Heart left ventricle (tissue), 16 donors: ENCODE measurements around the gene RECK. TPM values are rescaled to one million over a fixed set of nuclear protein-coding genes. Genes with fewer than 3 reads are reported as not detected.

ENCODE experiments used
- ATAC-seq, 4 donors: fragments of 200-7000 bp; cut with Tn5 transposase; one replicate each; pipeline ENCODE4 v1.9.1; 2020 to 2022; ENCODE audit warnings: moderate library complexity in 4 of 4, mild to moderate bottlenecking in 3 of 4, moderate number of reproducible peaks in 1 of 4
- DNase-seq, 5 donors: peaks; one replicate each; pipeline ENCODE4 v3.0.0-alpha.2; 2020
- H3K27ac ChIP-seq, 12 donors: fragments of 200-600 bp; sonication (generic) in 4 of 12; one replicate each; pipeline versions ENCODE4 v1.5.0 to v1.8.0; 2016 to 2022; ENCODE audit warnings: mild to moderate bottlenecking in 2 of 12
- H3K27me3 ChIP-seq, 9 donors: fragments of 200-600 bp; sonication (generic) in 2 of 9; one replicate each; pipeline versions ENCODE4 v1.5.1 to v1.8.0; 2016 to 2022; ENCODE audit warnings: mild to moderate bottlenecking in 3 of 9
- H3K36me3 ChIP-seq, 9 donors: fragments of 200-600 bp; sonication (generic) in 2 of 9; one replicate each; pipeline versions ENCODE4 v1.5.0 to v1.8.0; 2018 to 2022; ENCODE audit warnings: mild to moderate bottlenecking in 2 of 9
- H3K4me1 ChIP-seq, 12 donors: fragments of 200-600 bp; sonication (generic) in 4 of 12; one replicate each; pipeline versions ENCODE4 v1.5.0 to v1.8.0; 2016 to 2022; ENCODE audit warnings: mild to moderate bottlenecking in 3 of 12
- H3K4me3 ChIP-seq, 12 donors: fragments of 200-600 bp; sonication (generic) in 4 of 12; one replicate each; pipeline versions ENCODE4 v1.5.0 to v1.8.0; 2017 to 2022; ENCODE audit warnings: mild to moderate bottlenecking in 9 of 12, moderate library complexity in 4 of 12
- H3K9me3 ChIP-seq, 12 donors: fragments of 200-600 bp; sonication (generic) in 4 of 12; one replicate each; pipeline versions ENCODE4 v1.5.0 to v1.8.0; 2016 to 2022; ENCODE audit warnings: mild to moderate bottlenecking in 1 of 12
- CTCF ChIP-seq, 12 donors: fragments of 200-600 bp; sonication (generic) in 4 of 12; IDR thresholded peaks; one replicate each; pipeline versions ENCODE4 v1.5.0 to v1.8.0; 2018 to 2022; ENCODE audit warnings: antibody characterized with exemption in 12 of 12, mild to moderate bottlenecking in 5 of 12
- POLR2A ChIP-seq, 2 donors: fragments of 450-650 bp; IDR thresholded peaks; one replicate each; pipeline ENCODE4 v1.6.1; 2017; ENCODE audit warnings: antibody characterized with exemption in 2 of 2, mild to moderate bottlenecking in 2 of 2, moderate library complexity in 2 of 2
- WGBS, 4 donors: extraction: QIAGEN DNeasy Blood & Tissue Kit in 2 of 4; methylation state at CpG; one replicate each; pipeline versions ENCODE4 v1.1.5 to v1.1.7; 2013 to 2018; 5-methylcytosine and 5-hydroxymethylcytosine counted together
- intact Hi-C, 10 donors: fragments of 100-400 bp; cut with DNase I; formaldehyde crosslinking; loops; one replicate each; pipeline versions ENCODE4 v1.11.1 to v1.14.2; 2022
- polyA plus RNA-seq, 2 donors: library from polyadenylated mRNA; stranded (reverse); fragments of 200-250 nt; gene quantifications; one replicate each; pipeline ENCODE4 v1.2.3, GENCODE V29; 2013
- total RNA-seq, 9 donors: library from RNA; depleted of rRNA in 2 of 9; stranded (reverse); fragments of >200 nt in 2 of 9; fragmentation: NEBNext Ultra II Directional in 3 of 9; extraction: Animal tissue kit (Norgen Biotek cat#: 25700) in 3 of 9; gene quantifications; one replicate each; pipeline versions ENCODE4 v1.1.0 to v1.2.4, GENCODE V29; 2016 to 2023
- donor health status: ischemic (EF 13 %, LVEDD 7.1; RV severe dilation, severe dysfunction).
- donor health status: healthy with polysubstance abuse.
- donor health status: DM: no; HTN: yes; CAD: no.
- donor health status: DM: no; HTN: no; CAD: no.
- donor health status: ischemic (EF 25% LVEDD 6.9; RV normal size, moderate dysfunction).
- donor health status: ischemic (EF 25% LVEDD 5.7; RV mildly dilated, moderate dysfunction).
- donor health status: healthy.
- donor health status: DM: yes; HTN: yes; CAD: no.
- donor health status: ischemic (EF 35%, LVEDD 5.7; RV mildly dilated, moderate dysfunction).
- donor health status: nonischemic (EF 11% LVEDD 7.7; RV severe dilation, severe dysfunction).
- donor health status: DM: yes; HTN: yes; CAD: no.
- donor health status: PGD.
- donor health status: ischemic (EF 29% LVEDD 5.4; RV normal size, mild dysfunction).
- donor health status: nonischemic (EF 23%, LVEDD 6.1; RV moderate dilation, normal function).

RECK gene
- total and polyA plus RNA-seq, 11 donors: 2.5 to 10.2 (median 4.9) TPM

GRCh38 chr9:36034234-36034633 lies 2.5 kb upstream of the RECK start:
- TF ChIP-seq CTCF (IDR thresholded peaks at IDR 0.05) (no peak), POLR2A (IDR thresholded peaks at IDR 0.05) (no peak)
- Histone ChIP-seq H3K27ac (no peak overlapping the region), H3K4me3 (no peak overlapping the region), H3K27me3 (no peaks in the 10 kb centered on the region), H3K4me1 (peaks cover 0 to 35% (median 16%) of the 10 kb centered on the region in 12 donors), H3K36me3 (no peaks in the 10 kb centered on the region), H3K9me3 (no peaks in the 10 kb centered on the region)
- DNase-seq (no peak), ATAC-seq (no peak)
- intact Hi-C loops: no loop called here
- 81 to 92% (median 86%) methylated on average over 5 of the region's 5 CpGs for WGBS, 4 donors

- Histone ChIP-seq H3K4me3 (no peak overlapping the region), H3K4me1 (peaks cover 0 to 32% (median 14%) of the 10 kb centered on the region in 12 donors), H3K27ac (no peak overlapping the region), H3K9me3 (no peaks in the 10 kb centered on the region), H3K36me3 (no peaks in the 10 kb centered on the region), H3K27me3 (no peaks in the 10 kb centered on the region)
- ATAC-seq (no peak), DNase-seq (no peak)
- intact Hi-C loops: no loop called here
- 92 to 98% (median 96%) methylated on average over 2 of the region's 2 CpGs for WGBS, 4 donors
- TF ChIP-seq POLR2A (IDR thresholded peaks at IDR 0.05) (no peak), CTCF (IDR thresholded peaks at IDR 0.05) (no peak)
Observed at GRCh38 chr9:36035006-36035405, 1.7 kb upstream of the RECK start.

- Histone ChIP-seq H3K27me3 (no peaks in the 10 kb centered on the region), H3K4me1 (peaks cover 0 to 43% (median 22%) of the 10 kb centered on the region in 12 donors), H3K4me3 (peak overlapping the region; percentile 81 to 100 (median 93)), H3K9me3 (no peaks in the 10 kb centered on the region), H3K27ac (peak overlapping the region in 5 of 12 donors; percentile 85 to 88 (median 87)), H3K36me3 (no peaks in the 10 kb centered on the region)
- WGBS, 4 donors: 55 to 61% (median 59%) methylated on average over 20 of the region's 20 CpGs
- DNase-seq (no peak), ATAC-seq (peak in 1 of 4 donors; percentile 11)
- TF ChIP-seq CTCF (IDR thresholded peaks at IDR 0.05) (no peak), POLR2A (IDR thresholded peaks at IDR 0.05) (no peak)
- intact Hi-C loops: no loop called here
Observed at GRCh38 chr9:36036253-36036779, 397 bp upstream of the RECK start.

GRCh38 chr9:36037549-36038122 lies 923 bp downstream of the RECK start:
- Histone ChIP-seq H3K27me3 (no peaks in the 10 kb centered on the region), H3K4me3 (peak overlapping the region; percentile 81 to 100 (median 93)), H3K9me3 (no peaks in the 10 kb centered on the region), H3K4me1 (peaks cover 0 to 50% (median 29%) of the 10 kb centered on the region in 12 donors), H3K36me3 (no peaks in the 10 kb centered on the region), H3K27ac (peak overlapping the region; percentile 38 to 88 (median 78))
- intact Hi-C loops: no loop called here
- no peak for TF ChIP-seq POLR2A (IDR thresholded peaks at IDR 0.05)
- no peak for TF ChIP-seq CTCF (IDR thresholded peaks at IDR 0.05)
- 11 to 13% (median 13%) methylated on average over 18 of the region's 18 CpGs for WGBS, 4 donors
- peak in 3 of 4 donors; percentile 7 to 34 (median 33) for ATAC-seq
- DNase-seq: peak in 1 of 5 donors; percentile 9
